Thoracic aorta (tissue), 2 donors: Measurements from ENCODE around the gene IGF2BP1. TPM values are rescaled to one million over a fixed set of nuclear protein-coding genes. Genes with fewer than 3 reads are reported as not detected.

ENCODE experiments used
- ATAC-seq: fragments of 150-250 bp; one replicate; pipeline ENCODE4 v1.8.0; 2017; ENCODE audit warnings: low read depth; ENCODE audit not compliant: insufficient number of reproducible peaks, low FRiP score
- DNase-seq: peaks from one replicate; pipeline ENCODE4 v3.0.0-alpha.2; 2020; ENCODE audit warnings: low spot score
- H3K27ac ChIP-seq, 2 donors: fragments of 200-600 bp; sonication (generic); 1 replicate in 1 of 2; 2 replicates in 1 of 2; pipeline ENCODE4 v1.5.1; 2016; ENCODE audit warnings: mild to moderate bottlenecking in 2 of 2, moderate library complexity in 2 of 2
- H3K27me3 ChIP-seq: fragments of 200-600 bp; sonication (generic); replicated peaks from 2 replicates; pipeline ENCODE4 v1.6.0; 2016; ENCODE audit warnings: mild to moderate bottlenecking; ENCODE audit not compliant: insufficient read depth
- H3K36me3 ChIP-seq: fragments of 200-600 bp; sonication (generic); one replicate; pipeline ENCODE4 v1.5.1; 2016
- H3K4me1 ChIP-seq, 2 donors: fragments of 200-600 bp; sonication (generic); 1 replicate in 1 of 2; 2 replicates in 1 of 2; pipeline versions ENCODE4 v1.5.1 to v1.6.0; 2016; ENCODE audit warnings: low read depth in 2 of 2, mild to moderate bottlenecking in 1 of 2; ENCODE audit not compliant: control insufficient read depth in 1 of 2
- H3K4me3 ChIP-seq: fragments of 200-600 bp; sonication (generic); 2 replicates; pipeline ENCODE4 v1.5.1; 2016; ENCODE audit warnings: mild to moderate bottlenecking
- H3K9me3 ChIP-seq: fragments of 200-600 bp; sonication (generic); 2 replicates; pipeline ENCODE4 v1.5.1; 2016
- CTCF ChIP-seq: fragments of 200-600 bp; sonication (generic); IDR thresholded peaks from one replicate; pipeline ENCODE4 v1.5.1; 2019; ENCODE audit warnings: antibody characterized with exemption
- total RNA-seq, 2 donors: library from RNA; depleted of rRNA; stranded (reverse); fragments of >200 nt; gene quantifications; one replicate each; pipeline versions ENCODE4 v1.1.0 to v1.2.3, GENCODE V29; 2016

The IGF2BP1 gene
- total RNA-seq, 2 donors from 2014 or later, result 0.07 TPM; not detected in 1

GRCh38 chr17:48961516-48962233, 35.5 kb upstream of the IGF2BP1 start:
- Histone ChIP-seq H3K4me3 (no peak overlapping the region), H3K27me3 (no peaks in the 10 kb centered on the region), H3K4me1 (no peaks in the 10 kb centered on the region), H3K9me3 (no peaks in the 10 kb centered on the region), H3K27ac (no peak overlapping the region), H3K36me3 (no peaks in the 10 kb centered on the region)
- DNase-seq (no peak), ATAC-seq (no peak)
- TF ChIP-seq CTCF, result no peak

GRCh38 chr17:48970224-48970623, 27.0 kb upstream of the IGF2BP1 start:
- Histone ChIP-seq H3K4me3 (no peak overlapping the region), H3K36me3 (no peaks in the 10 kb centered on the region), H3K4me1 (peaks cover 8 to 15% of the 10 kb centered on the region in 2 donors), H3K27ac (no peak overlapping the region), H3K27me3 (no peaks in the 10 kb centered on the region), H3K9me3 (no peaks in the 10 kb centered on the region)
- ATAC-seq, result no peak
- DNase-seq, result no peak
- TF ChIP-seq CTCF, result no peak

- DNase-seq, result no peak
- Histone ChIP-seq H3K27ac (no peak overlapping the region), H3K27me3 (no peaks in the 10 kb centered on the region), H3K4me3 (no peak overlapping the region), H3K9me3 (no peaks in the 10 kb centered on the region), H3K4me1 (peaks cover 8 to 15% of the 10 kb centered on the region in 2 donors), H3K36me3 (no peaks in the 10 kb centered on the region)
- no peak for TF ChIP-seq CTCF
- no peak for ATAC-seq
These were observed 26.1 kb upstream of the IGF2BP1 start for GRCh38 chr17:48970865-48971687.

GRCh38 chr17:48972749-48973097, 24.5 kb upstream of the IGF2BP1 start:
- Histone ChIP-seq H3K4me1 (peaks cover 8 to 15% of the 10 kb centered on the region in 2 donors), H3K27me3 (no peaks in the 10 kb centered on the region), H3K36me3 (no peaks in the 10 kb centered on the region), H3K27ac (no peak overlapping the region), H3K9me3 (no peaks in the 10 kb centered on the region), H3K4me3 (no peak overlapping the region)
- DNase-seq, result no peak
- TF ChIP-seq CTCF, result no peak
- ATAC-seq, result no peak

GRCh38 chr17:48973806-48974205, 23.4 kb upstream of the IGF2BP1 start:
- ATAC-seq, result no peak
- no peak overlapping the region for H3K4me3 ChIP-seq
- H3K36me3 ChIP-seq, result no peaks in the 10 kb centered on the region
- no peak overlapping the region for H3K27ac ChIP-seq
- H3K27me3 ChIP-seq, result no peaks in the 10 kb centered on the region
- no peaks in the 10 kb centered on the region for H3K9me3 ChIP-seq
- H3K4me1 ChIP-seq, result peaks cover 8 to 15% of the 10 kb centered on the region in 2 donors
- DNase-seq, result no peak
- TF ChIP-seq CTCF, result no peak
